ENCODE data around the gene MRFAP1L1.

The MRFAP1L1 gene

DNA sequence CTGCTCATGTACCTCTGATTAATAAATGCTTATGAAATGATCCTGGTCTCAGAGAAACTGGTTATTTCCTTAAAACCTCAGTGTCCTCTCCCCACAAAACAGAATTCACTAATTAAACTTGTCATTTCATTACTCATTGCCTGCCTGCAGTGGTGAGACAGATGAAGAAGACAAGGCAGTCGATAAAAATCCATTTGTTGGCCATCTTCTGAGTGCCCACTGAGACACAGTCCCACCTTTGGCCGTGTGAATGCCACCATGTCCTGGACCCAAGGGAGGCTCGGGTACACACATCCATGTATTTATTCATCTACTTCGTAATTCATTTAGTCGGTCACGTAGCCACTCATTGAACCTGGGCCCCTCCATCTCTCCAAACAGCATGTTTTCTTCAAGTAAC is 12.5 kb downstream of the MRFAP1L1 start:
- Histone ChIP-seq H3K27ac (replicated peaks; ENCODE audit: low read length) (no peak overlapping the region), H2AFZ (ENCODE audit: low read length) (no peak overlapping the region), H3K4me3 (ENCODE audit: low read length in 2 of 2) (no peak overlapping the region), H3K9ac (ENCODE audit: low read depth, low read length, poor library complexity) (no peak overlapping the region), H3K14ac (ENCODE audit: low read length) (no peak overlapping the region), H3K18ac (ENCODE audit: low read length) (no peak overlapping the region), H3K36me3 (replicated peaks in 1 of 2; ENCODE audit: control insufficient read depth in 2 of 2, insufficient read depth in 2 of 2, low read length in 2 of 2) (peaks cover 0 to 17% of the 10 kb centered on the region in 2 donors), H3K27me3 (ENCODE audit: control insufficient read depth in 3 of 3, insufficient read depth in 3 of 3, low read depth in 1 of 3, low read length in 3 of 3) (no peaks in the 10 kb centered on the region), H2BK12ac (ENCODE audit: low read length) (no peak overlapping the region), H3K79me1 (ENCODE audit: low read depth, low read length) (peaks cover 2% of the 10 kb centered on the region), H3K23ac (ENCODE audit: low read depth, low read length, poor library complexity) (no peak overlapping the region), H2BK120ac (ENCODE audit: low read depth, low read length) (no peak overlapping the region), H2BK15ac (ENCODE audit: low read length) (no peak overlapping the region), H2AK5ac (ENCODE audit: low read depth, low read length) (no peak overlapping the region), H3K4ac (ENCODE audit: low read length) (no peak overlapping the region), H4K91ac (ENCODE audit: low read depth, low read length, poor library complexity) (no peak overlapping the region), H2BK5ac (ENCODE audit: low read length) (no peak overlapping the region), H3K4me2 (ENCODE audit: insufficient read depth, low read length, poor library complexity, severe bottlenecking) (no peak overlapping the region), H4K8ac (ENCODE audit: low read depth, low read length) (no peak overlapping the region), H3K9me3 (replicated peaks in 1 of 2; ENCODE audit: control insufficient read depth in 2 of 2, insufficient read depth in 1 of 2, low read depth in 1 of 2, low read length in 2 of 2) (peaks cover 0 to 7% of the 10 kb centered on the region in 2 donors), H3K4me1 (ENCODE audit: control insufficient read depth in 2 of 2, insufficient read depth in 1 of 2, low read depth in 1 of 2, low read length in 2 of 2) (no peaks in the 10 kb centered on the region)
- WGBS, 2 donors (ENCODE audit: extremely low coverage in 2 of 2, insufficient read length in 2 of 2, insufficient replicate concordance in 1 of 2), result no CpG with 5 or more reads among the region's 6 CpGs
- DNase-seq (ENCODE audit: low spot score), result no peak

DNA sequence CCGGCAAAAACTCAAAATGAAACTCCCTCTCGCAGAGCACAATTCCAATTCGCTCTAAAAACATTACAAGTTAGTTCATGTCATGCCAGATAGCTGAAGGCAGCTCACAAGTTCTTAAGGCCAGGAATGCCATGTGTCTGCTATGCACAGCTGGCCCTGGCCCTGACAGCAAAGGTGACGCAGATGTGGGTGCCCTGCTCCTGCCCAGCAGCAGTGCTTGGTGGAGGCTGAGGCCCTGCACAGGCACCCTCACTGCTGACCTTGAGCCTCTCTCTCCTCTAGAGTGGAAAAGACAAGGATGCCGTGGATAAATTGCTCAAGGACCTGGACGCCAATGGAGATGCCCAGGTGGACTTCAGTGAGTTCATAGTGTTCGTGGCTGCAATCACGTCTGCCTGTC is 13.1 kb downstream of the MRFAP1L1 start:
- no CpG with 5 or more reads among the region's 8 CpGs for WGBS, 2 donors (ENCODE audit: extremely low coverage in 2 of 2, insufficient read length in 2 of 2, insufficient replicate concordance in 1 of 2)
- Histone ChIP-seq H2AK5ac (ENCODE audit: low read depth, low read length) (no peak overlapping the region), H3K4me3 (ENCODE audit: low read length in 2 of 2) (no peak overlapping the region), H3K4ac (ENCODE audit: low read length) (no peak overlapping the region), H3K23ac (ENCODE audit: low read depth, low read length, poor library complexity) (no peak overlapping the region), H3K9ac (ENCODE audit: low read depth, low read length, poor library complexity) (no peak overlapping the region), H2AFZ (ENCODE audit: low read length) (no peak overlapping the region), H3K36me3 (replicated peaks in 1 of 2; ENCODE audit: control insufficient read depth in 2 of 2, insufficient read depth in 2 of 2, low read length in 2 of 2) (peaks cover 0 to 14% of the 10 kb centered on the region in 2 donors), H2BK12ac (ENCODE audit: low read length) (no peak overlapping the region), H3K4me1 (ENCODE audit: control insufficient read depth in 2 of 2, insufficient read depth in 1 of 2, low read depth in 1 of 2, low read length in 2 of 2) (no peaks in the 10 kb centered on the region), H3K4me2 (ENCODE audit: insufficient read depth, low read length, poor library complexity, severe bottlenecking) (no peak overlapping the region), H2BK15ac (ENCODE audit: low read length) (no peak overlapping the region), H3K27ac (replicated peaks; ENCODE audit: low read length) (no peak overlapping the region), H3K9me3 (replicated peaks in 1 of 2; ENCODE audit: control insufficient read depth in 2 of 2, insufficient read depth in 1 of 2, low read depth in 1 of 2, low read length in 2 of 2) (peaks cover 0 to 3% of the 10 kb centered on the region in 2 donors), H3K14ac (ENCODE audit: low read length) (no peak overlapping the region), H4K91ac (ENCODE audit: low read depth, low read length, poor library complexity) (no peak overlapping the region), H3K79me1 (ENCODE audit: low read depth, low read length) (peaks cover 2% of the 10 kb centered on the region), H4K8ac (ENCODE audit: low read depth, low read length) (no peak overlapping the region), H2BK5ac (ENCODE audit: low read length) (no peak overlapping the region), H3K18ac (ENCODE audit: low read length) (no peak overlapping the region), H2BK120ac (ENCODE audit: low read depth, low read length) (no peak overlapping the region), H3K27me3 (ENCODE audit: control insufficient read depth in 3 of 3, insufficient read depth in 3 of 3, low read depth in 1 of 3, low read length in 3 of 3) (no peaks in the 10 kb centered on the region)
- no peak for DNase-seq (ENCODE audit: low spot score)

DNA sequence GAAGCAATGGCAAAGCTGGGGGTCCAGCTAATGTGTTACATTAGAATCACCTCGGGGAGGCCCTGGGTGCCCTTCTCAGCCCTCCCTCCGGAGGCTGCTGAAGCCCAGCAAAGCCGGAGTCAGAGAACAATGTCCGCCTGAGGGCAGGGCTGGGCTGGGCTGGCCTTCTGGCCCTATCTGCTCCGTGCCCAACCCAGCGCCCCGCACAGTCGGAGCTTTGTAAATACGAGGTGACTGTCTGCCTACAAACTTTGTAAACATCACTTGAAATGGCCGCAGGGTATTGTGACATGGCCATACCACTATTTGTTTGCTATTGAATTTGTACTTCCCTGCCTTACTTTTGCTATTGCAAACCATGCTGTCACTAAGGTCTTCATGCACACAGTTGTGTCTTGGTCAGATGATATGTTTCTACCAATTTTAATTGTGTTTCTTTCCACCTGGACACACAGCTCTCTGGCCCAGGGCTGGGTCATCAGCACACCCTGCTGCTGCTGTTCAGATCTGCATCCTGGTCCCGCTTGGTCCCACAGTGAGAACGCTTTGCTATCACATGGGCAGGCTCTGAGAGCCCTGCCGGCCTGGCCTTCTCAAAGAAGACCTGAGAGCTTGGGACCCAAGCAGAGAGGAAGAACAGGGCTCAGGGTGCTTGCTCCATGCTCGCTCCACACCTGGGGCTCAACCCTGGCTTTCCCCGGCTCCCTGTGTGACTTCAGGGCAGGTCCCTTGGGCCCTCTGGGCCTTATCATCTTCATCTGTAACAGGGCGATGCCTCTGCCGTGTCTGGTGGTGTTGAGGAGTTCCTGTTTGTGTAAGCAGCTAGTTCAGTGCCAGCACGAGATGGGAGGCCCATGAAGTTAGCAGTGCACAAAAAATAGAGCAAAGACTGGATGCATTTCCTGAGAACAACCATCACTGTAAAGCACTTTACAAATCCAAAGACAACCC is 13.7 kb downstream of the MRFAP1L1 start:
- no peak overlapping the region for H3K4me3 ChIP-seq (ENCODE audit: low read length in 2 of 2)
- no peak overlapping the region for H4K8ac ChIP-seq (ENCODE audit: low read depth, low read length)
- no peak overlapping the region for H2AFZ ChIP-seq (ENCODE audit: low read length)
- H2BK120ac ChIP-seq (ENCODE audit: low read depth, low read length), result no peak overlapping the region
- H2AK5ac ChIP-seq (ENCODE audit: low read depth, low read length), result peak overlapping the region; percentile 34
- peaks cover 0 to 10% of the 10 kb centered on the region in 2 donors for H3K36me3 ChIP-seq (replicated peaks in 1 of 2; ENCODE audit: control insufficient read depth in 2 of 2, insufficient read depth in 2 of 2, low read length in 2 of 2)
- H3K4me1 ChIP-seq (ENCODE audit: control insufficient read depth in 2 of 2, insufficient read depth in 1 of 2, low read depth in 1 of 2, low read length in 2 of 2), result no peaks in the 10 kb centered on the region
- H3K9me3 ChIP-seq (replicated peaks in 1 of 2; ENCODE audit: control insufficient read depth in 2 of 2, insufficient read depth in 1 of 2, low read depth in 1 of 2, low read length in 2 of 2), result no peaks in the 10 kb centered on the region
- H3K14ac ChIP-seq (ENCODE audit: low read length), result no peak overlapping the region
- no peak overlapping the region for H3K27ac ChIP-seq (replicated peaks; ENCODE audit: low read length)
- no peak overlapping the region for H2BK5ac ChIP-seq (ENCODE audit: low read length)
- H3K18ac ChIP-seq (ENCODE audit: low read length), result no peak overlapping the region
- H3K4me2 ChIP-seq (ENCODE audit: insufficient read depth, low read length, poor library complexity, severe bottlenecking), result no peak overlapping the region
- no peak for DNase-seq (ENCODE audit: low spot score)
- no peak overlapping the region for H2BK15ac ChIP-seq (ENCODE audit: low read length)
- H3K27me3 ChIP-seq (ENCODE audit: control insufficient read depth in 3 of 3, insufficient read depth in 3 of 3, low read depth in 1 of 3, low read length in 3 of 3), result no peaks in the 10 kb centered on the region
- H3K4ac ChIP-seq (ENCODE audit: low read length), result no peak overlapping the region
- no CpG with 5 or more reads among the region's 18 CpGs for WGBS, 2 donors (ENCODE audit: extremely low coverage in 2 of 2, insufficient read length in 2 of 2, insufficient replicate concordance in 1 of 2)
- no peak overlapping the region for H3K9ac ChIP-seq (ENCODE audit: low read depth, low read length, poor library complexity)
- no peak overlapping the region for H2BK12ac ChIP-seq (ENCODE audit: low read length)
- no peak overlapping the region for H4K91ac ChIP-seq (ENCODE audit: low read depth, low read length, poor library complexity)
- peaks cover 2% of the 10 kb centered on the region for H3K79me1 ChIP-seq (ENCODE audit: low read depth, low read length)
- peak overlapping the region; percentile 62 for H3K23ac ChIP-seq (ENCODE audit: low read depth, low read length, poor library complexity)

DNA sequence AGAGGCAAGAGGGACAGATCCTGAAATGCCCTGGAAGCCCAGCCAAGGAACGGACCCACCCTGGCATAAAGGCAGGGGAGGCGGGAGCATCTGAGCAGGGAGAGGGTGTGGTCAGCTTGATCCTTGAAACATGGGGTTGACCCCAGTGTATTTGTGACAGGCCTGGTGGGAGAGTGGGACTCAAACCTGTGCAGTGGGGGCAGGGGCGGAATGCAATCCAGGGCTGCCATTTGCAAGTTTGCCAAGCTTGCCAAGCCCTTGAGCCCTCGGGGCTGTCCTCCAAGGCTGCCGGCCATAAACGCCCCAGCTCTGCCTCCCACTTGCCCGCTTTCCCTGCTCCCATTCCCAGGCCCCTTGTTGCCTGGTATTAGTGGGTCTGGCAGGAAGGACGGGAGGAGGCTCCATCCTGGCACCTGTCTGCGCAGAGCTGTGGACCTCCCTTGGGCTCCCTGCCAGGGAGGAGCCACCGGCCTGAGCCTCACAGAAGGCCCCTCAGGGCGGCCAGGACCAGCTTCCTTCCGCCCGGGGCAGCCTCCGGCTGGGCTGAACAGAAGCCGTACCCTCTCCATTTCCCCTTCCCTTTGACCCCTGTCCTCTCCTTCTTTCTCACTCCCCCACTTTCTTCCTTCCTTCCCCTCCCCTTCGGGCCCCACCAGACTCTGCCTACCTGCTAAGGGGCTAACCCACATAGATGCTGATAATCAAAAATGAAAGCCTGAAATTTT is 15.3 kb downstream of the MRFAP1L1 start:
- H3K4me2 ChIP-seq (ENCODE audit: insufficient read depth, low read length, poor library complexity, severe bottlenecking), result no peak overlapping the region
- no peak overlapping the region for H4K8ac ChIP-seq (ENCODE audit: low read depth, low read length)
- H3K36me3 ChIP-seq (replicated peaks in 1 of 2; ENCODE audit: control insufficient read depth in 2 of 2, insufficient read depth in 2 of 2, low read length in 2 of 2), result no peaks in the 10 kb centered on the region
- H3K27ac ChIP-seq (replicated peaks; ENCODE audit: low read length), result no peak overlapping the region
- no CpG with 5 or more reads among the region's 16 CpGs for WGBS, 2 donors (ENCODE audit: extremely low coverage in 2 of 2, insufficient read length in 2 of 2, insufficient replicate concordance in 1 of 2)
- H2BK120ac ChIP-seq (ENCODE audit: low read depth, low read length), result no peak overlapping the region
- peak overlapping the region; percentile 53 for H2BK5ac ChIP-seq (ENCODE audit: low read length)
- H3K79me1 ChIP-seq (ENCODE audit: low read depth, low read length), result peaks cover 2% of the 10 kb centered on the region
- peak overlapping the region; percentile 44 for H3K14ac ChIP-seq (ENCODE audit: low read length)
- DNase-seq (ENCODE audit: low spot score), result no peak
- no peaks in the 10 kb centered on the region for H3K9me3 ChIP-seq (replicated peaks in 1 of 2; ENCODE audit: control insufficient read depth in 2 of 2, insufficient read depth in 1 of 2, low read depth in 1 of 2, low read length in 2 of 2)
- no peak overlapping the region for H4K91ac ChIP-seq (ENCODE audit: low read depth, low read length, poor library complexity)
- H3K27me3 ChIP-seq (ENCODE audit: control insufficient read depth in 3 of 3, insufficient read depth in 3 of 3, low read depth in 1 of 3, low read length in 3 of 3), result no peaks in the 10 kb centered on the region
- peak overlapping the region; percentile 40 for H2AK5ac ChIP-seq (ENCODE audit: low read depth, low read length)
- H2BK12ac ChIP-seq (ENCODE audit: low read length), result no peak overlapping the region
- H3K4ac ChIP-seq (ENCODE audit: low read length), result no peak overlapping the region
- peak overlapping the region; percentile 89 for H3K23ac ChIP-seq (ENCODE audit: low read depth, low read length, poor library complexity)
- H3K4me3 ChIP-seq (ENCODE audit: low read length in 2 of 2), result no peak overlapping the region
- H3K18ac ChIP-seq (ENCODE audit: low read length), result no peak overlapping the region
- H3K9ac ChIP-seq (ENCODE audit: low read depth, low read length, poor library complexity), result peak overlapping the region; percentile 44
- no peak overlapping the region for H2BK15ac ChIP-seq (ENCODE audit: low read length)
- no peak overlapping the region for H2AFZ ChIP-seq (ENCODE audit: low read length)
- H3K4me1 ChIP-seq (ENCODE audit: control insufficient read depth in 2 of 2, insufficient read depth in 1 of 2, low read depth in 1 of 2, low read length in 2 of 2), result peaks cover under 1 to 6% of the 10 kb centered on the region in 2 donors
